A549 (cell line): ENCODE results near the gene SORD.

Experiments used
- CBX8 ChIP-seq: fragments of 200-600 bp; sonication (generic); IDR thresholded peaks from 2 replicates; pipeline ENCODE4 v1.6.1; 2016
- CEBPB ChIP-seq, 2 experiments: fragments of >200 bp in 1 of 2; sonication (Bioruptor Twin) in 1 of 2; formaldehyde crosslinking in 1 of 2; IDR thresholded peaks; 2 replicates each; pipeline ENCODE4 v1.6.1; 2012 to 2016
- EP300 ChIP-seq, 2 experiments: fragments of >200 bp; sonication (Bioruptor Twin); formaldehyde crosslinking; IDR thresholded peaks; 2 replicates in 1 of 2; 3 replicates in 1 of 2; pipeline ENCODE4 v1.6.1; 2016 to 2017
- RAD21 ChIP-seq, 2 experiments: fragments of >200 bp in 1 of 2; sonication (Bioruptor Twin) in 1 of 2; formaldehyde crosslinking in 1 of 2; IDR thresholded peaks in 1 of 2; conservative IDR thresholded peaks in 1 of 2; 2 replicates in 1 of 2; 3 replicates in 1 of 2; pipeline ENCODE4 v1.6.1; 2012 to 2018; ENCODE audit warnings: inconsistent platforms in 1 of 2
- RFX5 ChIP-seq: fragments of 450-650 bp; IDR thresholded peaks from 2 replicates; pipeline ENCODE4 v1.7.1; 2014; ENCODE audit warnings: antibody characterized with exemption, mild to moderate bottlenecking, moderate library complexity
- RNF2 ChIP-seq: fragments of 200-600 bp; sonication (generic); IDR thresholded peaks from 2 replicates; pipeline ENCODE4 v1.6.1; 2016; ENCODE audit warnings: low read depth, mild to moderate bottlenecking, antibody characterized with exemption, moderate library complexity, borderline replicate concordance
- ZFP36 ChIP-seq: fragments of 450-650 bp; IDR thresholded peaks from 2 replicates; pipeline ENCODE4 v1.6.1; 2014; ENCODE audit warnings: borderline replicate concordance; ENCODE audit not compliant: partially characterized antibody
- TF ChIP-seq, protein P1 (sequence below): fragments of >200 bp; sonication (Bioruptor Twin); formaldehyde crosslinking; IDR thresholded peaks from 3 replicates; pipeline ENCODE4 v1.5.1; 2016
- TF ChIP-seq, protein P2 (sequence below): IDR thresholded peaks from 2 replicates; pipeline ENCODE4 v1.6.1; 2012
- TF ChIP-seq, protein P3 (sequence below): fragments of 200-600 bp; sonication (generic); IDR thresholded peaks from 2 replicates; pipeline ENCODE4 v1.6.1; 2016; ENCODE audit warnings: antibody characterized with exemption, mild to moderate bottlenecking, moderate library complexity

DNA sequence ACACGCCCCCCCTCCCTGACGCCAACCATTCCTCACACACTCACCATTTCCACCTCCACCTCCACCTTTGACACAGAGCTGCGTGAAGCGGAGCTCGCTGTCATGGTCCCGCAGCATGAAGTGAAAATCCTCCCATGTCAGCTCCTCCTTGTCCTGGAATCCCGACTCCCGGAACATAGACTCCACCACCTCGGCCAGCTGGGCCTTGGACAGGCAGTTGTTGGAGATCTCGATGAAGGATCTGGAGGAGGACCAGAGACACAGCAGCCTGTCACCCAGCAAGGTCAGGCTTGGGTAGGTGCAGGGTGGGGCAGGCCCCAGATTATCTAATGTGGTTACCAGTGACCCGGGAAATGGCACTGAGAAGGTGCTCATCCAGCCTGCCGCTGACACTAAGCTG is 78.8 kb downstream of the SORD start:
- TF ChIP-seq, protein P1, sequence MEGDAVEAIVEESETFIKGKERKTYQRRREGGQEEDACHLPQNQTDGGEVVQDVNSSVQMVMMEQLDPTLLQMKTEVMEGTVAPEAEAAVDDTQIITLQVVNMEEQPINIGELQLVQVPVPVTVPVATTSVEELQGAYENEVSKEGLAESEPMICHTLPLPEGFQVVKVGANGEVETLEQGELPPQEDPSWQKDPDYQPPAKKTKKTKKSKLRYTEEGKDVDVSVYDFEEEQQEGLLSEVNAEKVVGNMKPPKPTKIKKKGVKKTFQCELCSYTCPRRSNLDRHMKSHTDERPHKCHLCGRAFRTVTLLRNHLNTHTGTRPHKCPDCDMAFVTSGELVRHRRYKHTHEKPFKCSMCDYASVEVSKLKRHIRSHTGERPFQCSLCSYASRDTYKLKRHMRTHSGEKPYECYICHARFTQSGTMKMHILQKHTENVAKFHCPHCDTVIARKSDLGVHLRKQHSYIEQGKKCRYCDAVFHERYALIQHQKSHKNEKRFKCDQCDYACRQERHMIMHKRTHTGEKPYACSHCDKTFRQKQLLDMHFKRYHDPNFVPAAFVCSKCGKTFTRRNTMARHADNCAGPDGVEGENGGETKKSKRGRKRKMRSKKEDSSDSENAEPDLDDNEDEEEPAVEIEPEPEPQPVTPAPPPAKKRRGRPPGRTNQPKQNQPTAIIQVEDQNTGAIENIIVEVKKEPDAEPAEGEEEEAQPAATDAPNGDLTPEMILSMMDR, result no peak
- no peak for TF ChIP-seq CEBPB (IDR thresholded peaks at IDR 0.05)
- TF ChIP-seq ZFP36, result no peak
- TF ChIP-seq RFX5, result no peak
- no peak for TF ChIP-seq EP300 (IDR thresholded peaks at IDR 0.05)
- TF ChIP-seq, protein P2, sequence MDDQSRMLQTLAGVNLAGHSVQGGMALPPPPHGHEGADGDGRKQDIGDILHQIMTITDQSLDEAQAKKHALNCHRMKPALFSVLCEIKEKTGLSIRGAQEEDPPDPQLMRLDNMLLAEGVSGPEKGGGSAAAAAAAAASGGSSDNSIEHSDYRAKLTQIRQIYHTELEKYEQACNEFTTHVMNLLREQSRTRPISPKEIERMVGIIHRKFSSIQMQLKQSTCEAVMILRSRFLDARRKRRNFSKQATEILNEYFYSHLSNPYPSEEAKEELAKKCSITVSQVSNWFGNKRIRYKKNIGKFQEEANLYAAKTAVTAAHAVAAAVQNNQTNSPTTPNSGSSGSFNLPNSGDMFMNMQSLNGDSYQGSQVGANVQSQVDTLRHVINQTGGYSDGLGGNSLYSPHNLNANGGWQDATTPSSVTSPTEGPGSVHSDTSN, result no peak
- no peak for TF ChIP-seq RAD21 (conservative IDR thresholded peaks at IDR 0.05 in 1 of 2, IDR thresholded peaks at IDR 0.05 in 1 of 2)
- TF ChIP-seq RNF2, result no peak
- no peak for TF ChIP-seq CBX8
- TF ChIP-seq, protein P3, sequence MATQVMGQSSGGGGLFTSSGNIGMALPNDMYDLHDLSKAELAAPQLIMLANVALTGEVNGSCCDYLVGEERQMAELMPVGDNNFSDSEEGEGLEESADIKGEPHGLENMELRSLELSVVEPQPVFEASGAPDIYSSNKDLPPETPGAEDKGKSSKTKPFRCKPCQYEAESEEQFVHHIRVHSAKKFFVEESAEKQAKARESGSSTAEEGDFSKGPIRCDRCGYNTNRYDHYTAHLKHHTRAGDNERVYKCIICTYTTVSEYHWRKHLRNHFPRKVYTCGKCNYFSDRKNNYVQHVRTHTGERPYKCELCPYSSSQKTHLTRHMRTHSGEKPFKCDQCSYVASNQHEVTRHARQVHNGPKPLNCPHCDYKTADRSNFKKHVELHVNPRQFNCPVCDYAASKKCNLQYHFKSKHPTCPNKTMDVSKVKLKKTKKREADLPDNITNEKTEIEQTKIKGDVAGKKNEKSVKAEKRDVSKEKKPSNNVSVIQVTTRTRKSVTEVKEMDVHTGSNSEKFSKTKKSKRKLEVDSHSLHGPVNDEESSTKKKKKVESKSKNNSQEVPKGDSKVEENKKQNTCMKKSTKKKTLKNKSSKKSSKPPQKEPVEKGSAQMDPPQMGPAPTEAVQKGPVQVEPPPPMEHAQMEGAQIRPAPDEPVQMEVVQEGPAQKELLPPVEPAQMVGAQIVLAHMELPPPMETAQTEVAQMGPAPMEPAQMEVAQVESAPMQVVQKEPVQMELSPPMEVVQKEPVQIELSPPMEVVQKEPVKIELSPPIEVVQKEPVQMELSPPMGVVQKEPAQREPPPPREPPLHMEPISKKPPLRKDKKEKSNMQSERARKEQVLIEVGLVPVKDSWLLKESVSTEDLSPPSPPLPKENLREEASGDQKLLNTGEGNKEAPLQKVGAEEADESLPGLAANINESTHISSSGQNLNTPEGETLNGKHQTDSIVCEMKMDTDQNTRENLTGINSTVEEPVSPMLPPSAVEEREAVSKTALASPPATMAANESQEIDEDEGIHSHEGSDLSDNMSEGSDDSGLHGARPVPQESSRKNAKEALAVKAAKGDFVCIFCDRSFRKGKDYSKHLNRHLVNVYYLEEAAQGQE, result no peak
